Keratinocyte (primary cell): ENCODE data around the gene BAIAP3. TPM values are rescaled to one million over a fixed set of nuclear protein-coding genes. Genes with fewer than 3 reads are reported as not detected.

Experiments
- DNase-seq: peaks from one replicate; pipeline ENCODE4 v3.0.0-alpha.2; 2011; ENCODE audit warnings: low read depth, missing footprints, low spot score
- FAIRE-seq: peaks from 2 replicates; lab custom pipeline; 2011; peaks lifted over from hg19 to GRCh38; lab: Jason Lieb, UNC
- H2AFZ ChIP-seq: 2 replicates; pipeline ENCODE4 v1.6.0; 2012; ENCODE audit warnings: low read length, control low read depth, inconsistent platforms; ENCODE audit not compliant: control insufficient read depth
- H3K27ac ChIP-seq: 2 replicates; pipeline ENCODE4 v1.5.1; 2011; ENCODE audit warnings: low read length; ENCODE audit not compliant: control insufficient read depth, insufficient read depth
- H3K27me3 ChIP-seq: 3 replicates; pipeline ENCODE4 v1.6.0; 2011; ENCODE audit warnings: low read length; ENCODE audit not compliant: control insufficient read depth, insufficient read depth; ENCODE audit errors: extremely low read depth
- H3K36me3 ChIP-seq, 2 experiments: 2 replicates in 1 of 2; 3 replicates in 1 of 2; pipeline ENCODE4 v1.5.1; 2011; ENCODE audit warnings: low read length in 2 of 2, mild to moderate bottlenecking in 1 of 2; ENCODE audit not compliant: control insufficient read depth in 2 of 2, insufficient read depth in 2 of 2; ENCODE audit errors: extremely low read depth in 1 of 2
- H3K4me1 ChIP-seq: 3 replicates; pipeline ENCODE4 v1.5.1; 2011; ENCODE audit warnings: low read length; ENCODE audit not compliant: control insufficient read depth, insufficient read depth; ENCODE audit errors: extremely low read depth
- H3K4me2 ChIP-seq: 3 replicates; pipeline ENCODE4 v1.6.0; 2011; ENCODE audit warnings: low read depth, low read length; ENCODE audit not compliant: control insufficient read depth, insufficient read depth; ENCODE audit errors: extremely low read depth
- H3K4me3 ChIP-seq, 3 experiments: fragments of 200-600 bp in 1 of 3; sonication (generic) in 1 of 3; 2 replicates in 2 of 3; 3 replicates in 1 of 3; pipeline ENCODE4 v1.5.1; 2011 to 2016; ENCODE audit warnings: low read length in 3 of 3, mild to moderate bottlenecking in 3 of 3, control low read depth in 2 of 3, inconsistent platforms in 1 of 3, low read depth in 1 of 3, mixed read lengths in 1 of 3, mixed run types in 1 of 3, moderate library complexity in 1 of 3; ENCODE audit not compliant: control insufficient read depth in 2 of 3, insufficient read depth in 2 of 3; ENCODE audit errors: extremely low read depth in 1 of 3
- H3K79me2 ChIP-seq: 2 replicates; pipeline ENCODE4 v1.6.0; 2012; ENCODE audit warnings: low read length; ENCODE audit not compliant: control insufficient read depth, insufficient read depth
- H3K9ac ChIP-seq: 3 replicates; pipeline ENCODE4 v1.6.0; 2011; ENCODE audit warnings: low read length; ENCODE audit not compliant: control insufficient read depth, insufficient read depth; ENCODE audit errors: extremely low read depth
- H3K9me1 ChIP-seq: 3 replicates; pipeline ENCODE4 v1.6.0; 2011; ENCODE audit warnings: low read length; ENCODE audit not compliant: control insufficient read depth, insufficient read depth; ENCODE audit errors: extremely low read depth
- H3K9me3 ChIP-seq: 2 replicates; pipeline ENCODE4 v1.5.1; 2012; ENCODE audit warnings: low read depth, low read length; ENCODE audit not compliant: control insufficient read depth
- H4K20me1 ChIP-seq: 3 replicates; pipeline ENCODE4 v1.6.0; 2011; ENCODE audit warnings: low read length; ENCODE audit not compliant: control insufficient read depth, insufficient read depth; ENCODE audit errors: extremely low read depth
- EZH2 ChIP-seq: IDR thresholded peaks from one replicate; pipeline ENCODE4 v1.6.1; 2012; ENCODE audit warnings: inconsistent platforms, mild to moderate bottlenecking, low read length, moderate library complexity
- dilution Hi-C: fragments of 300-500 bp; cut with MboI; formaldehyde crosslinking; loops from one replicate; pipeline ENCODE4 v1.7.0; 2020; ENCODE audit warnings: low sequenced_read_pairs; ENCODE audit not compliant: extremely low pct_ligation_motif_present
- polyA plus RNA-seq, 5 experiments: library from polyadenylated mRNA; depleted of rRNA in 3 of 5; stranded (reverse) in 3 of 5; stranded (forward) in 1 of 5; unstranded in 1 of 5; fragments of >200 nt; gene quantifications; 1 replicate in 1 of 5; 2 replicates in 3 of 5; 3 replicates in 1 of 5; pipeline versions ENCODE4 v1.2.1 to v1.2.3, GENCODE V29; 2011 to 2012; ENCODE audit warnings: missing spikeins in 2 of 5, low read depth in 1 of 5, low replicate concordance in 1 of 5
- TF ChIP-seq, protein P1 (sequence below), 3 experiments: IDR thresholded peaks in 1 of 3; conservative IDR thresholded peaks in 1 of 3; optimal IDR thresholded peaks in 1 of 3; 2 replicates in 2 of 3; 3 replicates in 1 of 3; pipeline versions ENCODE3 to v1.5.1; 2011; ENCODE audit warnings: low read length in 3 of 3, mild to moderate bottlenecking in 3 of 3, moderate library complexity in 2 of 3, control low read depth in 1 of 3, inconsistent platforms in 1 of 3; ENCODE audit not compliant: insufficient read depth in 2 of 3; ENCODE audit errors: extremely low read depth in 1 of 3

BAIAP3 gene
- polyA plus RNA-seq, 1 donor (not counting 4 experiments of a cell fraction or from before 2014, with no cell fraction given) = not detected

DNA sequence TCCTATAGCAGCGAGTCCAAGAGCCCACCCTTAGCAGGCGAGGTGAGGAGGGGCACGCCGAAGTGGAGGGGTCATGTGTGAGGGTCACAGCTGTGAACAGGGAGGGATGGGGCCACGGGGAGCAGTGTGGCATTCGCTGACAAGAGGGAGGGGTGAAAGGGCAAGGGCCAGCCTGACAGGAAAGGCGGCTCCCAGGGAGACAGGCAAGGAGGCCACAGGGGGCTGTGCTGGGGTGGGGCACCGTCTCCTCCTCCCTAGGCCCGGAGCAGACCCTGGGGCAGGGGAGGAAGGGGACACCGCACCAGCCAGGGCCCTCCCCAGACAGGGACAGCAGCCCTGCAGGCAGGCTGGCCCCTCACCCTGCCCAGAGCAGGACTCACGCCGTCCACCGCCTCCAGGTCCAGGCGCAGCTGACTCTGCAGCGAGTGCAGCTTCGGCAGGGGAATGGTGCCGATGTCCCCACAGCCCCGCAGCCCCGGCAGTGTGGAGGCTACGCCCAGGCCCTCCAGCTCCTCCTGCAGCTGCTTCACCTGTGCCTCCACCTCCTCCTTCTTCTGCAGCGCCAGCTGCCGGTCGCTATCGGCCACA is 33.4 kb downstream of the BAIAP3 start:
- Histone ChIP-seq H3K27me3 (no peaks in the 10 kb centered on the region), H3K9me1 (no peaks in the 10 kb centered on the region), H4K20me1 (no peaks in the 10 kb centered on the region), H3K79me2 (peaks cover 2% of the 10 kb centered on the region), H3K9me3 (no peaks in the 10 kb centered on the region), H3K9ac (no peak overlapping the region), H3K4me3 (no peak overlapping the region), H2AFZ (no peak overlapping the region), H3K27ac (no peak overlapping the region), H3K36me3 (peaks cover 12 to 25% of the 10 kb centered on the region in 2 experiments), H3K4me1 (no peaks in the 10 kb centered on the region), H3K4me2 (no peak overlapping the region)
- DNase-seq (no peak), FAIRE-seq (no peak)
- TF ChIP-seq EZH2 = no peak
- TF ChIP-seq, protein P1, sequence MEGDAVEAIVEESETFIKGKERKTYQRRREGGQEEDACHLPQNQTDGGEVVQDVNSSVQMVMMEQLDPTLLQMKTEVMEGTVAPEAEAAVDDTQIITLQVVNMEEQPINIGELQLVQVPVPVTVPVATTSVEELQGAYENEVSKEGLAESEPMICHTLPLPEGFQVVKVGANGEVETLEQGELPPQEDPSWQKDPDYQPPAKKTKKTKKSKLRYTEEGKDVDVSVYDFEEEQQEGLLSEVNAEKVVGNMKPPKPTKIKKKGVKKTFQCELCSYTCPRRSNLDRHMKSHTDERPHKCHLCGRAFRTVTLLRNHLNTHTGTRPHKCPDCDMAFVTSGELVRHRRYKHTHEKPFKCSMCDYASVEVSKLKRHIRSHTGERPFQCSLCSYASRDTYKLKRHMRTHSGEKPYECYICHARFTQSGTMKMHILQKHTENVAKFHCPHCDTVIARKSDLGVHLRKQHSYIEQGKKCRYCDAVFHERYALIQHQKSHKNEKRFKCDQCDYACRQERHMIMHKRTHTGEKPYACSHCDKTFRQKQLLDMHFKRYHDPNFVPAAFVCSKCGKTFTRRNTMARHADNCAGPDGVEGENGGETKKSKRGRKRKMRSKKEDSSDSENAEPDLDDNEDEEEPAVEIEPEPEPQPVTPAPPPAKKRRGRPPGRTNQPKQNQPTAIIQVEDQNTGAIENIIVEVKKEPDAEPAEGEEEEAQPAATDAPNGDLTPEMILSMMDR (optimal IDR thresholded peaks at IDR 0.05 in 1 of 3, IDR thresholded peaks at IDR 0.05 in 1 of 3, conservative IDR thresholded peaks at IDR 0.05 in 1 of 3; ENCODE audit: extremely low read depth in 1 of 3, insufficient read depth in 2 of 3, low read length in 3 of 3) = no peak
- dilution Hi-C loops = no loop called here

DNA sequence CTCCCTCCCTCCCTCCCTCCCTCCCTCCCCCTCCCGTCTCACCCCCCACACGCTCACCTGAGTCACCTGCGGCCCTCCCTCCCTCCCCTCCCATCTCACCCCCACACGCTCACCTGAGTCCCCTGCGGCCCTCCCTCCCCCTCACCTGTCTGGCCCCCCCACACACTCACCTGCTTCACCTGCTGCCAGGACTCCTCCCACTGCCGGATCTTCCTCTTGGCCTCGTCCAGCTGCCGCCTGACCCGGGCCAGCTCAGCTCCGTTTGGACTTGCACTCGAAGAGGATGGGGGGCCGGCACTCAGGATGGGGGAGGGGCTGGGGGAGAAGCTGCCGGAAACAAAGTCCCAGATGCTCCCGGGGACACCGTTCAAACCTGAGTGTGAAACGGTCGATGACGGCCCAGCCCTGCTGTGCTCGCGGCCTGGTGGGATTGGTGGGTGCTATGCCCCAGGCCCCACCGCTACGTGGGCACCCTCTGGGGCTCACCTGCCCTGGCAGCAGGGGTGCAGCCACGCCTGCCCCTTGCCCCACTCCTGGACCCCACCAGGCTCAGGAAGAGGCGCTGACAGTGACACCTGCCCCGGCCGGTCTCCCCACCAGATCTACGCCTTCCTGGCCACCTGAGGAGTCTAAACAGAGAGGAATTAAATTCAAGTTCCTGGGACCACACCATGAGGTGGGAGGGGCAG is 34.2 kb downstream of the BAIAP3 start:
- H3K36me3 ChIP-seq = peaks cover 8 to 18% of the 10 kb centered on the region in 2 experiments
- TF ChIP-seq EZH2 = no peak
- TF ChIP-seq, protein P1 (optimal IDR thresholded peaks at IDR 0.05 in 1 of 3, IDR thresholded peaks at IDR 0.05 in 1 of 3, conservative IDR thresholded peaks at IDR 0.05 in 1 of 3; ENCODE audit: extremely low read depth in 1 of 3, insufficient read depth in 2 of 3, low read length in 3 of 3) = no peak
- no peak for DNase-seq
- H3K79me2 ChIP-seq = no peaks in the 10 kb centered on the region
- FAIRE-seq = no peak
- no peak overlapping the region for H3K4me3 ChIP-seq
- no peaks in the 10 kb centered on the region for H3K9me3 ChIP-seq
- H3K9me1 ChIP-seq = no peaks in the 10 kb centered on the region
- dilution Hi-C loops = no loop called here
- H2AFZ ChIP-seq = no peak overlapping the region
- no peaks in the 10 kb centered on the region for H3K4me1 ChIP-seq
- no peak overlapping the region for H3K27ac ChIP-seq
- no peak overlapping the region for H3K4me2 ChIP-seq
- no peaks in the 10 kb centered on the region for H3K27me3 ChIP-seq
- H3K9ac ChIP-seq = no peak overlapping the region
- no peaks in the 10 kb centered on the region for H4K20me1 ChIP-seq
